NCI-H345 treated with DMSO at 0.1 percent for 48 hours (cell line): ENCODE results near the gene HDAC9.
"Not testable (repeated sequence)": the region's sequence is repeated elsewhere in the genome, so short reads cannot be mapped to it uniquely, and the experiment has no call there.

Experiments
- DNase-seq: peaks from one replicate; lab custom pipeline; 2025; ENCODE audit not compliant: unreplicated experiment; lab: John Stamatoyannopoulos, UW

Gene HDAC9

GRCh38 chr7:18702071-18702829 is 206.7 kb downstream of the HDAC9 start:
- no peak for DNase-seq

GRCh38 chr7:18703685-18704084 is 208.1 kb downstream of the HDAC9 start:
- no peak for DNase-seq

- no peak for DNase-seq
Measured at GRCh38 chr7:18706670-18707069, 211.1 kb downstream of the HDAC9 start.

- DNase-seq = no peak
Measured at GRCh38 chr7:18708204-18708603, 212.7 kb downstream of the HDAC9 start.

GRCh38 chr7:18715988-18716387 is 220.4 kb downstream of the HDAC9 start:
- no peak for DNase-seq

GRCh38 chr7:18721429-18721828 is 225.9 kb downstream of the HDAC9 start:
- no peak for DNase-seq

GRCh38 chr7:18724318-18724717 is 228.8 kb downstream of the HDAC9 start:
- no peak for DNase-seq

GRCh38 chr7:18727115-18727870 is 231.7 kb downstream of the HDAC9 start:
- DNase-seq = no peak

GRCh38 chr7:18736012-18736411 is 240.5 kb downstream of the HDAC9 start:
- not testable (repeated sequence) for DNase-seq

- DNase-seq = no peak
Measured at GRCh38 chr7:18740579-18740988, 245.0 kb downstream of the HDAC9 start.

- no peak for DNase-seq
Measured at GRCh38 chr7:18753972-18754610, 258.5 kb downstream of the HDAC9 start.

- no peak for DNase-seq
Measured at GRCh38 chr7:18754766-18755165, 259.2 kb downstream of the HDAC9 start.

GRCh38 chr7:18755793-18756192 is 260.2 kb downstream of the HDAC9 start:
- DNase-seq = no peak

GRCh38 chr7:18756378-18757050 is 261.0 kb downstream of the HDAC9 start:
- DNase-seq = no peak

- no peak for DNase-seq
Measured at GRCh38 chr7:18760046-18760445, 264.5 kb downstream of the HDAC9 start.

GRCh38 chr7:18760631-18761445 is 265.3 kb downstream of the HDAC9 start:
- DNase-seq = no peak

GRCh38 chr7:18762189-18762588 is 266.6 kb downstream of the HDAC9 start:
- no peak for DNase-seq

GRCh38 chr7:18768256-18768655 is 272.7 kb downstream of the HDAC9 start:
- no peak for DNase-seq

GRCh38 chr7:18770154-18770811 is 274.7 kb downstream of the HDAC9 start:
- DNase-seq = no peak

- DNase-seq = no peak
Measured at GRCh38 chr7:18770822-18771221, 275.3 kb downstream of the HDAC9 start.
